ENCODE data around the gene HIPK1. TPM values are rescaled to one million over a fixed set of nuclear protein-coding genes. Genes with fewer than 3 reads are reported as not detected.

Gene HIPK1
- total and polyA plus RNA-seq, 2 of the 13 experiments (the other 11 are each of a cell fraction or from before 2014, with no cell fraction given): 20.8 to 33.4 TPM

DNA sequence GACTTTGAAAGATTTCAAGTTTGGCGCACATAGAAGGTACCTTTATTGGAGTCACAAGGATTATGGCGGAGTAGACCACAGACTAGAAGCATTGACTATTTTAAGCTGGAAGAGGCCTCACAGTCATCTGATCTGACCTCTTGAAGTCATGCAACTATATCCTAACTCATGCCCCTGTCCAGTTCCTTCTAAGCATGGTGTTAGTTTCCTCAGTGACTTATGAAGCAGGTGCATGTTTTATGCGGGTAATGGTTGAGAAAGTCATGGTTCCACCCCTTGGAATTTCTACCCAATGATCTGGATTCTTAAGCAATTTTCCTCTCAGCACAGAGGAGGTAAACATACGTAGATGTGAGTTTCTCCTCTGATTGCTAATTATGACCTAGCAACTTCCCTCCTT is 61.8 kb downstream of the HIPK1 start:
- no TSS peak for BruUV-seq (replicated peaks)
- H3K4me1 ChIP-seq (ENCODE audit: insufficient read depth, low read length): 0 out of 2 replicates have a peak, but pooled peaks cover 4% of the 10 kb centered on the region
- no peak for FAIRE-seq
- in situ Hi-C loops (cut with HindIII; ENCODE audit: extremely low pct_ligation_motif_present, low pct_unique_long_range_greater_than_20kb): no loop called here
- H3K9ac ChIP-seq (ENCODE audit: insufficient read depth, low read depth, low read length): no peak overlapping the region
- H3K4me3 ChIP-seq (replicated peaks in 1 of 3; ENCODE audit: insufficient read depth in 1 of 3, low read depth in 2 of 3, low read length in 3 of 3): no peak overlapping the region
- peaks cover 15% of the 10 kb centered on the region for H3K9me3 ChIP-seq (ENCODE audit: low read length)
- H4K20me1 ChIP-seq (ENCODE audit: insufficient read depth, low read length): no peaks in the 10 kb centered on the region
- no peaks in the 10 kb centered on the region for H3K36me3 ChIP-seq (replicated peaks in 1 of 2; ENCODE audit: control insufficient read depth in 1 of 2, insufficient read depth in 2 of 2, low read length in 2 of 2)
- ChIA-PET CTCF (ENCODE audit: low intra/inter-chr PET ratio, low total read pairs) (no interaction called here), POLR2A (no interaction called here)
- DNase-seq (ENCODE audit: low spot score): no peak
- 68% methylated on average over 4 of the region's 4 CpGs for WGBS (ENCODE audit: low lambda C conversion rate)
- intact Hi-C loops (cut with micrococcal nuclease; ENCODE audit: unreplicated experiment): no loop called here
- no peaks in the 10 kb centered on the region for H3K27me3 ChIP-seq (ENCODE audit: control insufficient read depth in 1 of 2, insufficient read depth in 2 of 2, low read length in 2 of 2)
- no peak for ATAC-seq
- no peak for TF ChIP-seq POLR2AphosphoS5 (IDR thresholded peaks at IDR 0.05; ENCODE audit: low read depth, low read length)
- TF ChIP-seq, protein P1, sequence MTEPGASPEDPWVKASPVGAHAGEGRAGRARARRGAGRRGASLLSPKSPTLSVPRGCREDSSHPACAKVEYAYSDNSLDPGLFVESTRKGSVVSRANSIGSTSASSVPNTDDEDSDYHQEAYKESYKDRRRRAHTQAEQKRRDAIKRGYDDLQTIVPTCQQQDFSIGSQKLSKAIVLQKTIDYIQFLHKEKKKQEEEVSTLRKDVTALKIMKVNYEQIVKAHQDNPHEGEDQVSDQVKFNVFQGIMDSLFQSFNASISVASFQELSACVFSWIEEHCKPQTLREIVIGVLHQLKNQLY (CRISPR knock-in tag; IDR thresholded peaks at IDR 0.05): no peak
- TF ChIP-seq, protein P2, sequence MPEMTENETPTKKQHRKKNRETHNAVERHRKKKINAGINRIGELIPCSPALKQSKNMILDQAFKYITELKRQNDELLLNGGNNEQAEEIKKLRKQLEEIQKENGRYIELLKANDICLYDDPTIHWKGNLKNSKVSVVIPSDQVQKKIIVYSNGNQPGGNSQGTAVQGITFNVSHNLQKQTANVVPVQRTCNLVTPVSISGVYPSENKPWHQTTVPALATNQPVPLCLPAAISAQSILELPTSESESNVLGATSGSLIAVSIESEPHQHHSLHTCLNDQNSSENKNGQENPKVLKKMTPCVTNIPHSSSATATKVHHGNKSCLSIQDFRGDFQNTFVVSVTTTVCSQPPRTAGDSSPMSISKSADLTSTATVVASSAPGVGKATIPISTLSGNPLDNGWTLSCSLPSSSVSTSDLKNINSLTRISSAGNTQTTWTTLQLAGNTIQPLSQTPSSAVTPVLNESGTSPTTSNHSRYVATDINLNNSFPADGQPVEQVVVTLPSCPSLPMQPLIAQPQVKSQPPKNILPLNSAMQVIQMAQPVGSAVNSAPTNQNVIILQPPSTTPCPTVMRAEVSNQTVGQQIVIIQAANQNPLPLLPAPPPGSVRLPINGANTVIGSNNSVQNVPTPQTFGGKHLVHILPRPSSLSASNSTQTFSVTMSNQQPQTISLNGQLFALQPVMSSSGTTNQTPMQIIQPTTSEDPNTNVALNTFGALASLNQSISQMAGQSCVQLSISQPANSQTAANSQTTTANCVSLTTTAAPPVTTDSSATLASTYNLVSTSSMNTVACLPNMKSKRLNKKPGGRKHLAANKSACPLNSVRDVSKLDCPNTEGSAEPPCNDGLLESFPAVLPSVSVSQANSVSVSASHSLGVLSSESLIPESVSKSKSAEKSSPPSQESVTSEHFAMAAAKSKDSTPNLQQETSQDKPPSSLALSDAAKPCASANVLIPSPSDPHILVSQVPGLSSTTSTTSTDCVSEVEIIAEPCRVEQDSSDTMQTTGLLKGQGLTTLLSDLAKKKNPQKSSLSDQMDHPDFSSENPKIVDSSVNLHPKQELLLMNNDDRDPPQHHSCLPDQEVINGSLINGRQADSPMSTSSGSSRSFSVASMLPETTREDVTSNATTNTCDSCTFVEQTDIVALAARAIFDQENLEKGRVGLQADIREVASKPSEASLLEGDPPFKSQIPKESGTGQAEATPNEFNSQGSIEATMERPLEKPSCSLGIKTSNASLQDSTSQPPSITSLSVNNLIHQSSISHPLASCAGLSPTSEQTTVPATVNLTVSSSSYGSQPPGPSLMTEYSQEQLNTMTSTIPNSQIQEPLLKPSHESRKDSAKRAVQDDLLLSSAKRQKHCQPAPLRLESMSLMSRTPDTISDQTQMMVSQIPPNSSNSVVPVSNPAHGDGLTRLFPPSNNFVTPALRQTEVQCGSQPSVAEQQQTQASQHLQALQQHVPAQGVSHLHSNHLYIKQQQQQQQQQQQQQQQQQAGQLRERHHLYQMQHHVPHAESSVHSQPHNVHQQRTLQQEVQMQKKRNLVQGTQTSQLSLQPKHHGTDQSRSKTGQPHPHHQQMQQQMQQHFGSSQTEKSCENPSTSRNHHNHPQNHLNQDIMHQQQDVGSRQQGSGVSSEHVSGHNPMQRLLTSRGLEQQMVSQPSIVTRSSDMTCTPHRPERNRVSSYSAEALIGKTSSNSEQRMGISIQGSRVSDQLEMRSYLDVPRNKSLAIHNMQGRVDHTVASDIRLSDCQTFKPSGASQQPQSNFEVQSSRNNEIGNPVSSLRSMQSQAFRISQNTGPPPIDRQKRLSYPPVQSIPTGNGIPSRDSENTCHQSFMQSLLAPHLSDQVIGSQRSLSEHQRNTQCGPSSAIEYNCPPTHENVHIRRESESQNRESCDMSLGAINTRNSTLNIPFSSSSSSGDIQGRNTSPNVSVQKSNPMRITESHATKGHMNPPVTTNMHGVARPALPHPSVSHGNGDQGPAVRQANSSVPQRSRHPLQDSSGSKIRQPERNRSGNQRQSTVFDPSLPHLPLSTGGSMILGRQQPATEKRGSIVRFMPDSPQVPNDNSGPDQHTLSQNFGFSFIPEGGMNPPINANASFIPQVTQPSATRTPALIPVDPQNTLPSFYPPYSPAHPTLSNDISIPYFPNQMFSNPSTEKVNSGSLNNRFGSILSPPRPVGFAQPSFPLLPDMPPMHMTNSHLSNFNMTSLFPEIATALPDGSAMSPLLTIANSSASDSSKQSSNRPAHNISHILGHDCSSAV (CRISPR knock-in tag; IDR thresholded peaks at IDR 0.05; ENCODE audit: borderline replicate concordance): no peak
- TF ChIP-seq CSRNP2 (CRISPR knock-in tag; conservative IDR thresholded peaks at IDR 0.05; ENCODE audit: low read depth): no peak
- TF ChIP-seq ZNF414 (CRISPR knock-in tag; IDR thresholded peaks at IDR 0.05): no peak
- TF ChIP-seq, protein P3, sequence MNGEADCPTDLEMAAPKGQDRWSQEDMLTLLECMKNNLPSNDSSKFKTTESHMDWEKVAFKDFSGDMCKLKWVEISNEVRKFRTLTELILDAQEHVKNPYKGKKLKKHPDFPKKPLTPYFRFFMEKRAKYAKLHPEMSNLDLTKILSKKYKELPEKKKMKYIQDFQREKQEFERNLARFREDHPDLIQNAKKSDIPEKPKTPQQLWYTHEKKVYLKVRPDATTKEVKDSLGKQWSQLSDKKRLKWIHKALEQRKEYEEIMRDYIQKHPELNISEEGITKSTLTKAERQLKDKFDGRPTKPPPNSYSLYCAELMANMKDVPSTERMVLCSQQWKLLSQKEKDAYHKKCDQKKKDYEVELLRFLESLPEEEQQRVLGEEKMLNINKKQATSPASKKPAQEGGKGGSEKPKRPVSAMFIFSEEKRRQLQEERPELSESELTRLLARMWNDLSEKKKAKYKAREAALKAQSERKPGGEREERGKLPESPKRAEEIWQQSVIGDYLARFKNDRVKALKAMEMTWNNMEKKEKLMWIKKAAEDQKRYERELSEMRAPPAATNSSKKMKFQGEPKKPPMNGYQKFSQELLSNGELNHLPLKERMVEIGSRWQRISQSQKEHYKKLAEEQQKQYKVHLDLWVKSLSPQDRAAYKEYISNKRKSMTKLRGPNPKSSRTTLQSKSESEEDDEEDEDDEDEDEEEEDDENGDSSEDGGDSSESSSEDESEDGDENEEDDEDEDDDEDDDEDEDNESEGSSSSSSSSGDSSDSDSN (CRISPR knock-in tag; IDR thresholded peaks at IDR 0.05): no peak
- no peak for TF ChIP-seq PHF21A (CRISPR knock-in tag; IDR thresholded peaks at IDR 0.05)
- no peak overlapping the region for H3K27ac ChIP-seq (ENCODE audit: extremely low read length, insufficient read depth, low read length)
- H2AFZ ChIP-seq (ENCODE audit: low read length): no peak overlapping the region
- H3K79me2 ChIP-seq (ENCODE audit: insufficient read depth, low read length): no peaks in the 10 kb centered on the region
- no peak overlapping the region for H3K4me2 ChIP-seq (ENCODE audit: low read depth, low read length)
